DMS153 treated with DMSO at 0.1 percent for 48 hours (cell line): Measurements from ENCODE around the gene CTDSPL.
"Not testable (repeated sequence)": the region's sequence is repeated elsewhere in the genome, so short reads cannot be mapped to it uniquely, and the experiment has no call there.

Source experiments
- DNase-seq: peaks from one replicate; lab custom pipeline; 2025; ENCODE audit not compliant: unreplicated experiment; lab: John Stamatoyannopoulos, UW

The CTDSPL gene

GRCh38 chr3:37961622-37962431 lies 100.1 kb downstream of the CTDSPL start:
- no peak for DNase-seq

GRCh38 chr3:37963016-37963415 lies 101.3 kb downstream of the CTDSPL start:
- no peak for DNase-seq

- DNase-seq = no peak
Observed at GRCh38 chr3:37963635-37964034, 102.0 kb downstream of the CTDSPL start.

- DNase-seq = no peak
Observed at GRCh38 chr3:37964146-37964545, 102.5 kb downstream of the CTDSPL start.

GRCh38 chr3:37964716-37965115 lies 103.0 kb downstream of the CTDSPL start:
- no peak for DNase-seq

- peak; percentile 3 for DNase-seq
Observed at GRCh38 chr3:37967260-37967881, 105.7 kb downstream of the CTDSPL start.

- no peak for DNase-seq
Observed at GRCh38 chr3:37968199-37968598, 106.5 kb downstream of the CTDSPL start.

- DNase-seq = no peak
Observed at GRCh38 chr3:37968813-37969595, 107.3 kb downstream of the CTDSPL start.

- DNase-seq = no peak
Observed at GRCh38 chr3:37969596-37970100, 108.0 kb downstream of the CTDSPL start.

GRCh38 chr3:37970802-37971201 lies 109.1 kb downstream of the CTDSPL start:
- DNase-seq = no peak

GRCh38 chr3:37971467-37971866 lies 109.8 kb downstream of the CTDSPL start:
- DNase-seq = no peak

GRCh38 chr3:37972056-37972455 lies 110.4 kb downstream of the CTDSPL start:
- not testable (repeated sequence) for DNase-seq

GRCh38 chr3:37973246-37974054 lies 111.8 kb downstream of the CTDSPL start:
- DNase-seq = no peak

- DNase-seq = peak; percentile 2
Observed at GRCh38 chr3:37974121-37975083, 112.7 kb downstream of the CTDSPL start.

GRCh38 chr3:37979541-37980461 lies 118.1 kb downstream of the CTDSPL start:
- no peak for DNase-seq

GRCh38 chr3:37980462-37981347 lies 119.0 kb downstream of the CTDSPL start:
- DNase-seq = no peak

- no peak for DNase-seq
Observed at GRCh38 chr3:37981348-37981664, 119.6 kb downstream of the CTDSPL start.

GRCh38 chr3:37982331-37982730 lies 120.7 kb downstream of the CTDSPL start:
- DNase-seq = no peak
